HG02610 (cell line): ENCODE measurements around the gene RGS1.

Experiments used
- ATAC-seq: cut with Tn5 transposase; IDR thresholded peaks from one replicate; pipeline ENCODE4 v1.9.1; 2021; ENCODE audit warnings: mild to moderate bottlenecking, moderate library complexity; ENCODE audit not compliant: unreplicated experiment

Gene RGS1

DNA sequence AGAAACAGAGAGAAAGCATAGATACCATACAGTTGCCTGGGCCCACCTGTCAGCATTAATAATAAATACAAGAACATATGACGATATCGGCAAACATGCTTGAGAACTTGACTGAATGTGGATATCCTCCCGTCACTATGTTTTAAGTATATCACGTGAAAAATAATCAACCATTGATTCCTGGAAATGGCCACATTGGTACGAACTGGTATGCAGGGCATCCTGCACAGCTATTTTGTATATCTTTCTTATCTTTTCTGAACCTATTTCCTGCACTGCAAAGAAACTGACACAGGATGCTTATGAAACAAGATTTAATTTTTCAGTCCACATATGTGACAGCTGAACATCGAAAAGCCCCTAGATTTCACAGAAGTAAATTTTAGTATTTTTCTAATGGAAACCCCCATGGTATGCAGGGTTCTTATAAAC, 22.8 kb upstream of the RGS1 start:
- ATAC-seq: peak; percentile 15

DNA sequence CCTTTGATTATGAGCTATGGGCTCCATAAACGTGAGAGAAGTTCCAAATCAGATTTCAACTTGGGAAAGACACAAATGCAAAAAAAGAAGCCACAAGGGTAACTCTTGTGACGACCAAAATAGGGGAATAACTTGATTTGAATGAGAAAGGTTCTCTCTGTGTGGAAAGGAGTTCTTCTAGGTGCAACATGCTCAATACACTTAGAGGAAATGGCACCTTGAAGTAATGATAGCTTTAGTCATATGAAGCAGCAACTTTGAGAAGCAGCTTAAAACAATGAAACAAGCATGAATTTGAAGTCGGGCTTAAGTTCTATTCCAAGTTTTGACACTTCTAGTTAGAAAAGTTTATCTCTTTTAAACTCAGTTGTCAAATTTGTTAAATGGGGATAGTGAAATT, 21.8 kb upstream of the RGS1 start:
- ATAC-seq: peak; percentile 24

DNA sequence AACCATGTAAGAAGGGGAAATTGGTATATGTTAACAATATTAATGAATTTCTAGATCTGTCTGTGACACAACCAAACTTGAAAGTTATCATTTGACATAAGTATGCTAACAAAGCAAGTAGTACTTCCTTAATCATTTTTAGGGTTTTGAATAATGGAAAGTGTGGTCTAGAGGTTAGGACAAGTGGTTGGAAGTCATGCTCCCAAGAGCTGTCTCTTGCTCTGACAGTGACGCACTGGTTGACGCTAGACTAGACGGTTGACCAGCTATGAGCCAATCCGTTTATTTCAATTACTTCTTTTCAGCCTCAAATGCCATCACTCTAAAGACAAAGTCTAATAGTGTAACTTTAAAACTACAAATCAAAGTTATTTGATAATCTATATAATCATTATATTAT, 20.7 kb upstream of the RGS1 start:
- no peak for ATAC-seq

DNA sequence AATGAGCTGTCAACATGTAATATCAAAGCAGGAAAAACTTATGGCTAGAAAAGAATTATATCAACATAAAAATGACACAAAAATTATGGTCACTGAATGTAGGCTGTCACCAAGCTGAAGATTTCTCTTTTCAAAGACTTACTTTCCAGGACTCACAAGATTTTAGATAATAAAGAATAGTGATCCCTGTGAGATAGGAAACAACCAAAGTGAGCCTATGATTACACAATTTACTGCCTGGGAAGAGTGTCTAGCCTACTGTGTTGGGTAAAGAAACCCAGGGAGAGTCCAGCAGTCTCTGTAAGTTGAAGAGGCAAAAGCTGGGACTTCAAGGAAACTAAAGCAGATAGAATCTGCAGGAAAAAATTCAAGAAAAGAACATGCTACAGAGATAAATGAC, 20.2 kb upstream of the RGS1 start:
- ATAC-seq: no peak

DNA sequence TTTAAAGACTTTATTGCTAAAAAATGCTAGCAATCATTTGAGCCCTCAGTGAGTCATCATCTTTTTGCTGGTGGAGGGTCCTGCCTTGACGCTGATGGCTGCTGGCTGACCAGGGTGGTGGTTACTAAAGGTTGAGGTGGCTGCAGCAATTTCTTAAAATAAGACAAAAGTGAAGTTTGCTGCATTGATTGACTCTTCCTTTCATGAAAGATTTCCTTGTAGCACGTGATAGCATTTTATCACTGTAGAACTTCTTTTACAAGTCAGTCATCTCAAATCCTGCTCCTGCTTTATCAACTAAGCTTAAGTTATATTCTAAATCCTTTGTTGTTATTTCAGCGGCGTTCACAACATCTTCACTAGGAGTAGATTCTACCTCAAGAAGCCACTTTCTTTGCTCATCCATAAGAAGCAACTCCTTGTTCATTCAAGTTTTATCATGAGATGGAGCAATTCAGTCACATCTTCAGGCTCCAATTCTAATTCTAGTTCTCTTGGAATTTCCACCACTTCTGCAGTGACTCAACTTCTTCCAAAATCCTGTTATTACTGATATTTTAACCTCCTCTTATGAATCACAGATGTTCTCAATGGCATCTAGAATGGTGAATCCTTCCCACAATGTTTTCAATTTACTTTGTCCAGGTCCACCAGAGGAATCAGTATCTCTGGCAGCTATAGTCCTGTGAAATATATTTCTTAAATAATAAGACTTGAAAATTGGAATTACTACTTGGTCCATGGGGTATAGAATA, 17.6 kb upstream of the RGS1 start:
- ATAC-seq: no peak

DNA sequence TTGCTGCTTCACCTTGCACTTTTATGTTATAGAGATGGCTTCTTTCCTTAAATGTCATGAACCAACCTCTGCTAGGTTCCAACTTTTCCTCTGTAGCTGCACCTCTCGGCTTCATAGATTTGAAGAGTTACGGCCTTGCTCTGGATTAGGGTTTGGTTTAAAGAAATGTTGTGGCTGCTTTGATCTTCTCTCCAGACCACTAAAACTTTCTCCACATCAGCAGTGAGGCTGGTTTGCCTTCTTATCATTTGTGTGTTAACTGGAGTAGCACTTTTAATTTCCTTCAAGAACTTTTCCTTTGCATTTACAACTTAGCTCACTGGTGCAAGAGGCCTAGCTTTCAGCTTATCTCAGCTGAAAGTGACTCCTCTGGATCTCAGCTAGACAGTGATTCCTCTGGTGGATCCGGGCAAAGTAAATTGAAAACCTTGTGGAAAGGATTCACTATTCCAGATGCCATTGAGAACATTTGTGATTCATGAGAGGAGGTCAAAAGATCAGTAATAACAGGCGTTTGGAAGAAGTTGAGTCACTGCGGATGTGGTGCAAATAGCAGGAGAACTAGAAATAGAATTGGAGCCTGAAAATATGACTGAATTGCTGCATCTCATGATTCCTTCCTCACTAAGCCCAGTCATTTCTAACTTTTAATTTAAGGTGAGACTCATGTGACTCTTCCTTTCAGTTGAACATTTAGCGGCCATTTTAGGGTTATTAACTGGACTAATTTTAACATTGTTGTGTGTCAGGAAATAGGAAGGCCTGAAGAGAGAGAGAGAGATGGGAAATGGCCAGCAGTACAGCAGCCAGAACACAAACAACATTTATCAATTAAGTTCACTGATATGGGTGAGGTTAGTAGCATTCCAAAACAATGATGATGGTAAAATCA, 16.2 kb upstream of the RGS1 start:
- ATAC-seq: peak; percentile 85

DNA sequence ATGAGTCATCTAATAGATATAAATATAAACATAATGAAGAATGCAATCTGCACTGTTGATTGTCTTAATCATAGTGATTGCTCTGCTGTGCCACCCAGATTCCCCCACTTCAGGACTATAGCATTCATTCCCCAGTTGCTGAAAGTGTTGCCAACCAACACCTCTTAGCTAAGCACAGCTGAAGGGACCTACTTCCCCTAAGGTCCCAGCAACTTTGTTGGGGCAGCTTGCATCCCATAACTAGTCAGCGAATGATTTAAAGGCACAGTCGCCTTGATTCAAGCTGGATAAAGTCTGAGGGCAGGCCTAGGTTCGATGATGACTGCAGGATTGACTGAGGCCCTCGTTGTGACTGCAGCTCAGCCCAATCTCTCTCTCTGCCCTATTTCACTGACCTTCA, 14.3 kb upstream of the RGS1 start:
- ATAC-seq: no peak

DNA sequence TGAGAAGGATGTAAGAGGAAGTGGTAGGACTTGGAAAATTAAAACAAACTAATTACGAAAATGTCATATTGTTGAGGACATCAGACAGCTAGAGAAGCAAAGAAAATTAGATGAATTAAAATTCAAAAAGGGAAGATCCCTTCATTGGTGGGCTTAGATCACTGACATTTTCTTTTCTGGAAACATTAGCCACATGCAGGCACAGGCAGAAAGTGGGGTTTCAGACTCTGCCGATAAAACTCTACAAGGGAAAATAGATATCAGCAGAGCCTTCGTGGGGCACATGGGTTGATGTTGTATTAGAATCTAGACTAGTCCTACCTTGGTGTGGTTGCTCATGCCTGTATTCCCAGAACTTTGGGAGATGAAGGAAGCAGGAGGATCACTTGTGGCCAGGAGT, 12.4 kb upstream of the RGS1 start:
- no peak for ATAC-seq

DNA sequence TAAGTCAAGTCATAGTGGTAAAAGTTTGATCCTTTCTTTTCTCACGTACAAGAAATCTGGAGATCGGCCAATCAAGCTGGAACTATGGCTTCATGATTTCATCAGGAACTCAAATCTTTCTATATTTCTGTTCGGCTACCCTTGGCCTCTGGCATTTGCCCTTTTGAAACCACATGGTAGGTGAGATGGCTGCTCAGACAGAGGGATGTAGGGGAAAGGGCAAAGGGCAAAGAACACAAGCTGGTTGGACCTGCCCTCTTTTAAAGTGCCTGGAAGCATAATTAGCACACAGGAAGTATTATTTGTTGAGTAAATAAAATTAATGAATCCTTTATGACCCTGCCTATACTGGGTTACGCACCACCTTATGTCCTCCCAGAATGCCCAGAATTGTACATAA, 11.5 kb upstream of the RGS1 start:
- ATAC-seq: no peak

DNA sequence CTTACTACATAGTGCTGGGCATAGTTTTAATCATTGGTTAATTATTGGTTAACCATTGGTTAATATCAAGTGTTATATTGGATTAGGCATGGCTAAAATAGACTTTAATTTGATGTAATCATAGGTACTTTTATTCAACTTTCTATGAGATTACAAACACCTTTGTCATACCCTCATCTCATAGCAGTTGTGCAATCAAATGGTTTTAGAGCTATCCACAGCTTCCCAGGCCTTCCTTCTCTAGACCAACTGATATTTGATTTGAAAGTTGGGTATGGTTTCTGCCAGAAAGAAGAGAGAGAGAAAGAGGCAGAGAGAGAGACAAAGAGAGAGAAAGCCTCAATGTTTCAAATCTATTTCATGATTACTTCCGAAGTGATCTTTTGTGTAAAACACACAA, 9.6 kb upstream of the RGS1 start:
- ATAC-seq: no peak

DNA sequence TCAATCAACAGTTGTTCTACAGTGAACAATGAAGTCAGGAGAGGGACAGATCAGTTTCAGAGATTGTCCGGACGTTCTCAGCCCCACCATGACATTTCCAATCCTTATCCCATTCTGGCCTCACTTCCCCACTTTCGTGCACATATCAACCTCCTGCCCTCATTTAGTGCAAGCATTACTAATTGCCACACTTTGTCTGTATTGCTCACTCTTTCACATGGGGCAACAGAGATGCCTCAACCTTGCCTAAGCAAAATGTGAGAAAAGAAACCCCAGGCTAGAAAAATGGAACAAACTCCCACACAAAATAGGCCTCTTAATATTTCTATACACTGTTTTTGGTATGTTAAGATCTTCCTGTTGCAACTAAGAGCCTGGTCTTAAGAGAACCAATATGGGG, 8.9 kb upstream of the RGS1 start:
- no peak for ATAC-seq

DNA sequence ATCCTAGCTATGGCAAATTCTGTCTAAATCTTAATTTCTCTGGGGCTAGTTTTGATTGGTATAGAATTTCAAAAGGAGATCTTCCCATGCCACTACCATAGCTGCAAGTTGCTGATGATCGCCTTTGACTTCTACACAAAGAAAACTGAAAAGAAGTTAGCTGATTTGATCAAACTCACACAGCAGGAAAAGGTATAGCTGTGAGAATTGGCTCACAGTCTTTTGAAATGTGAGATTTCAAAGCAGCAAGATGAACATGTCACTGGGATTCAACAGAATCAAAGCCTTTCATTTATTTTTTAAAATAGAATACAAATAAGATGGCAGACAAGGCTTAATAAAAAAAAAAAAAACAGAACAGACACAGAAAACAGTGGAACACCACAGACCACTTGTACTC, 7.5 kb upstream of the RGS1 start:
- no peak for ATAC-seq

DNA sequence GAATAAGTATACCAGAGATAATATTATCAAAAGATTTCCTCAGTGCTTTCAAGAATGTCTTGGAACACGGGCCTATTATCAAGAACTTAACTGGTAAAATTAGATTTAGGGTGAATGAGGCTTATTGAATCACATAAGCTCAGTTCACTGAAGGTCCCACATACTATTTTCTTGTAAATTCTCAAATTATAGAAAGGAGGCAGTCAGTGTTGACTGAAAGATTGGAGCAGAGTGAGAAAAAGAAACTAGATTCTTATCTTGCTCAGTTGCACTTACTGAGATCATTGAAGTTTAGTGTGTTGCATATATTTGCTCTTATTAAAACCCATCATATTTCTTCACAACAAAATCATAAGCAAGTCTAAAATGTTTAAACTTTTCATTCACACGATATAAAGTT, 3.9 kb upstream of the RGS1 start:
- no peak for ATAC-seq

DNA sequence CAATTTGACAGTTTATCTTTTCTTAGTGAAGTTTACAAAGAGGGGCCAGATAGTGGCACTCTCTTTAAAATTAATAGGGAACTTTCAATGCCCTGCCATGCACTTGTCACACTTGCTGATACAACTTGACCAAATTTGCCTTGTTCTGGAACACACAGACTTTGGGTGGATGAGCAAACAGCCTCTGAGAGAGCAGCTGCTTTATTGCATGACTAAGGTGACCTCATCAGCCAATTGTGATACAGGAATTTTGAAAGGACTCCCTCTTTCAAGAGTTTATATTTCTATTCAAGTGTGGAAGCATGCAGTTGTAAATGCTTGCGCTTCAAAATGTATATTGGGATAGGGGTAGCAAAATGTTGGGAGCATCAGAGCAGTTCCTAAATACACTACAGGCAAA, 2.1 kb upstream of the RGS1 start:
- no peak for ATAC-seq

DNA sequence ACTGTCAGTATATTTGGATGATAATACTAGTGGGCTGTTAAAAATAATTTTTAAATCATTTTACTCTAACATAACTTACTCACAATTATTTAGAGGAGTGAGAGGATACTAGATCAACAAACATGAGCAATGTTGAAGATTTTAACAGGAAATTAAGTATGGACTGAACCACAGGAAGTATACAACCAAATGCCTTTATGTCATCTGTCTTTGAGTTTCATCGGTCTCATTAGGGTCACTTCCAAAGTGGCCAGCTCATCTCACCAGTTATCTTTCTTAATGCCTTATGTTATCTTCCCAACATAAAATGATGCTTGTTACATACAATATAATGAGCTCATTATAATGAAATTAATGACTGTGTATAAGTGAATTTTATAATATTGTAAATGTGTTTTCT, 1.5 kb upstream of the RGS1 start:
- no peak for ATAC-seq

DNA sequence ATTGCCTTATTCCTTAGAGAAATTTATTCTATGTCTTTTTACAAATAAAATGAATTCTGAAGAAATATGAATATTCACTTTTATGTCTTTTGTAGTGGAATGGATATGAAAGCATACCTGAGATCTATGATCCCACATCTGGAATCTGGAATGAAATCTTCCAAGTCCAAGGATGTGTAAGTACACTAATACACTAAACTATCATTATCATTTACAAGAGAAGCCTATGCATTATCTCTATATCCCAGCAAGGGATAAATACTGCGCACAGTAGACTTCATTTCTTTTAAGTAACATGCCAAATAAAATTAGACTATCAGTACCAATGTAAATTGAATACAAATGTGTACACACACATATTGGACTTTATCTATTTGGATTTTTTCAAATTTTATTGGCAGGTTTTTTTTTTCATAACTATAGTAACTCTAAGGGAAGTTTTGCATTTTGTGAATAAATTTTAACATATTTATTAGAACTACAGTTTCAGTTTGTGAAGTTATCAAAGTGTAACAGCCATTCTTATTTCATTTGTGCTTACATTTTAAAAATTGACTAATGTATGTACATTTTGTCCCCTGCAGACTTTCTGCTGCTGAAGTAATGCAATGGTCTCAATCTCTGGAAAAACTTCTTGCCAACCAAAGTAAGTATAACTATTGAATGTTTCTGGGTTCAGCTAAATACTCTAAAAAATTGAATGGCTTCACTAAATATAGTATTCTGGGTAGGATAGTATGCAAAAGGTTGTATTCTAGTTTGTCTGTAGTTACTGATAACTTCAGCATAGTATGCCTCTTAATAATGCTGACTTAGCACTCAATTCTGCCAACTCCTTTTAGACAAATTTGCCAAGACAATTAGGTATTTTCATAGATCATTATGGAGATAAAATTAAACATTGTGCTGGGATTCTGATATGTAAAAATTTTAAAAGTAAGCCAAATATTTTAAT, 894 bp downstream of the RGS1 start:
- no peak for ATAC-seq

DNA sequence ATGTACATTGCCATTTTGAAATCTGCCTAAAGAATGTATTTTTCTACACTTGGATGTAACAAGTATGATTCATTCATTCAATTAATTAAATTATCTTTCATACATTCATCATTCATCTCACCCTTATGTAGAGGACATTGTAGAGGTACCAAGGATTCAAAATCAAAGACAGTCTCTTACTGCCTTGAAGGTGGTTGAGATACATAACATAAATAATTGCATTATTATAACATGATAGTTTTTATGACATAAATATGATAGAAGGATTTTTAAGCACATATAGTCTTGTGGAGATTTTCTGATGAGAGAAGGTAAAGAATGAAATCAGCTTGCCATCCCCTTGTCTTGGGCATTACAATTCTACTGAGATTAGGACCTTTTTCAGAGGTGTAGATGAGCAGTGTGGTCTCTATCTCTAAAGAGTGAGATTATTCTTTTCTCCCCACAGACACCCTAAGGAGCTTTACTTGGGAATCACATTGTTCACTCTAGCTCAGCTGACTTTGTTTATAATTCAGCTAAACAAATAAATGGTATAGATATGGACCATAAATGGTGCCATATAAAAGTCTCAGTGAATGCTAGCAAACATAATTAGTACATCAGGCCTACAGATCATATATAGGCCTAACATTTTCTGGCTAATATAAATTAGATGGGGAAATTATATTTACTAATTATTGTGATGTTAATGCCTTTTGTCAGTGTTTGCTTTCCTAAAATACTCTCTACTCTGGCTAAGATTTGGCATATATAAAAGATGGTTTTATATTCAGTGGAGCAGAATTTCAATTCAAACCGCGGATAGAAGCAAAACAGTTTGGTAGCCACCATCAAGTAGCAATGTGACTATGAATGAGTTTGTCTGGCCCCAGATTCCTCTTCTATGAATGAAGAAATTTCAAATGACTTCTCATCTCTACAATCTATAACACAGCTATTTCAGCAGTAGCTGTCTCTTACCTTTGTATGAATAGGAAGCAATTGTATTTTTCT, 1.9 kb downstream of the RGS1 start:
- no peak for ATAC-seq

DNA sequence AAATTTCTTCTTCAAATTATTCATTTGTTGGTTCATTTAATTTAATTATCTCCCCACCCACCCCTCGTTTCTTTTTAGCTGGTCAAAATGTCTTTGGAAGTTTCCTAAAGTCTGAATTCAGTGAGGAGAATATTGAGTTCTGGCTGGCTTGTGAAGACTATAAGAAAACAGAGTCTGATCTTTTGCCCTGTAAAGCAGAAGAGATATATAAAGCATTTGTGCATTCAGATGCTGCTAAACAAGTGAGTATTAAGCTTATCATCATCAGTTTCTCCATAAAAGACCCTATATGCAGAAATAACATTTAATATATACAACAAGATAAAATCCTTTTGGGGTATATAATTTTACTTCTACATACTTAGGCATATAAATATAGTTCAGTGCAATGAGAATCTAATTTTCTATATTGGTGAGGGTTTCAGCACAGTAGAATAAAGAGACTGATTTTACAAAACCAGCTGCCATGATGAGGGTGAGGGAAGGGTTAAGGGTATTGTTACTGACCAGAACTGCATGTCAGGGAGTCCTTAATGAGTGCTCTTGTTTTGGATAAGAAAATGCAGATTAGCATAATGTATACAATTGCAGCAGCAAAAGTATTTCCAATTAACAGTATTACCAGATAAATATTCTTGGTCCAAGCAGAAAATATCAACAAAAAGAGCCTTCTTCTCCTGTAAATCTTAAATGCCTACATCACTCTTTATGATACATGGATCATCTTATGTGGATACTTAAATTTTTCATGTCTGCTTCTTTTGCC, 2.8 kb downstream of the RGS1 start:
- no peak for ATAC-seq

DNA sequence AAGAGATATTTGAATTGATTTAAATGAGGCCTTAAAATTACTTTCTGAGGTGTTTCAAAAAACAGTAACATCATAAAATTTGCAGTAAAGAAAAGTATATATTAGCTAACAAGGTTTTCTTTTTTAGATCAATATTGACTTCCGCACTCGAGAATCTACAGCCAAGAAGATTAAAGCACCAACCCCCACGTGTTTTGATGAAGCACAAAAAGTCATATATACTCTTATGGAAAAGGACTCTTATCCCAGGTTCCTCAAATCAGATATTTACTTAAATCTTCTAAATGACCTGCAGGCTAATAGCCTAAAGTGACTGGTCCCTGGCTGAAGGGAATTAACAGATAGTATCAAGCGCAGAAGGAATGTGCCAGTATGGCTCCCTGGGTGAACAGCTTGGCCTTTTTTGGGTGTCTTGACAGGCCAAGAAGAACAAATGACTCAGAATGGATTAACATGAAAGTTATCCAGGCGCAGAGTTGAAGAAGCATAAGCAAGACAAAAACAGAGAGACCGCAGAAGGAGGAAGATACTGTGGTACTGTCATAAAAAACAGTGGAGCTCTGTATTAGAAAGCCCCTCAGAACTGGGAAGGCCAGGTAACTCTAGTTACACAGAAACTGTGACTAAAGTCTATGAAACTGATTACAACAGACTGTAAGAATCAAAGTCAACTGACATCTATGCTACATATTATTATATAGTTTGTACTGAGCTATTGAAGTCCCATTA, 3.6 kb downstream of the RGS1 start:
- ATAC-seq: peak; percentile 44
